IMR-90 (cell line): Measurements from ENCODE around the gene EDARADD. TPM values are rescaled to one million over a fixed set of nuclear protein-coding genes. Genes with fewer than 3 reads are reported as not detected.

ENCODE experiments used
- ATAC-seq: fragments of 200-7000 bp; cut with Tn5 transposase; 2 replicates; pipeline ENCODE4 v1.9.1; 2020; ENCODE audit warnings: low read depth, mild to moderate bottlenecking, moderate library complexity
- BruUV-seq: library from RNA; stranded (reverse); fragments of 400-500 nt; replicated peaks from 2 replicates; lab custom pipeline; 2021; lab: Mats Ljungman, UMichigan
- CTCF ChIA-PET: fragments of 300-600 bp; formaldehyde crosslinking; extraction: SDS; loops from one replicate; lab custom pipeline; 2021; ENCODE audit warnings: antibody characterized with exemption; lab: Yijun Ruan, JAX
- POLR2A ChIA-PET: fragments of 300-600 bp; sonication (Branson Sonifier 250); formaldehyde crosslinking; loops from one replicate; lab custom pipeline; 2022; ENCODE audit warnings: antibody characterized with exemption; ENCODE audit not compliant: unreplicated experiment; lab: Charles Lee
- DNase-seq: peaks from one replicate; pipeline ENCODE4 v3.0.0; 2013
- H2AFZ ChIP-seq: replicated peaks from 2 replicates; pipeline ENCODE3; 2013; ENCODE audit warnings: low read length, mild to moderate bottlenecking; ENCODE audit not compliant: poor library complexity
- H2AK5ac ChIP-seq: 2 replicates; pipeline ENCODE4 v1.6.1; 2013; ENCODE audit warnings: low read depth, low read length, inconsistent platforms
- H2AK9ac ChIP-seq: replicated peaks from 2 replicates; pipeline ENCODE3; 2013; ENCODE audit warnings: mild to moderate bottlenecking, low read depth, low read length, moderate library complexity; ENCODE audit not compliant: poor library complexity
- H2BK120ac ChIP-seq: 2 replicates; pipeline ENCODE4 v1.6.1; 2013; ENCODE audit warnings: low read depth, low read length, inconsistent platforms
- H2BK15ac ChIP-seq: 3 replicates; pipeline ENCODE4 v1.6.1; 2013; ENCODE audit warnings: low read depth, low read length, inconsistent platforms
- H2BK20ac ChIP-seq: 2 replicates; pipeline ENCODE4 v1.6.1; 2013; ENCODE audit warnings: low read depth, mild to moderate bottlenecking, inconsistent platforms, low read length, moderate library complexity
- H2BK5ac ChIP-seq: 2 replicates; pipeline ENCODE4 v1.6.1; 2013; ENCODE audit warnings: mild to moderate bottlenecking, low read depth, low read length, inconsistent platforms; ENCODE audit not compliant: poor library complexity, severe bottlenecking
- H3K14ac ChIP-seq: replicated peaks from 2 replicates; pipeline ENCODE4 v1.6.1; 2013; ENCODE audit warnings: low read depth, low read length, inconsistent platforms
- H3K18ac ChIP-seq: 2 replicates; pipeline ENCODE4 v1.6.1; 2013; ENCODE audit warnings: low read depth, low read length, control low read depth
- H3K23ac ChIP-seq: 2 replicates; pipeline ENCODE4 v1.6.1; 2013; ENCODE audit warnings: low read depth, low read length, inconsistent platforms
- H3K27ac ChIP-seq: 2 replicates; pipeline ENCODE4 v1.5.1; 2013; ENCODE audit warnings: mild to moderate bottlenecking, control low read depth, low read length; ENCODE audit not compliant: insufficient read depth
- H3K27me3 ChIP-seq: 2 replicates; pipeline ENCODE4 v1.6.1; 2013; ENCODE audit warnings: low read length; ENCODE audit not compliant: control insufficient read depth, insufficient read depth
- H3K36me3 ChIP-seq: 2 replicates; pipeline ENCODE4 v1.6.1; 2013; ENCODE audit warnings: low read length, mixed read lengths; ENCODE audit not compliant: control insufficient read depth, insufficient read depth
- H3K4ac ChIP-seq: 2 replicates; pipeline ENCODE4 v1.6.1; 2013; ENCODE audit warnings: low read depth, low read length, inconsistent platforms
- H3K4me1 ChIP-seq: 2 replicates; pipeline ENCODE4 v1.6.1; 2013; ENCODE audit warnings: low read length, mixed read lengths; ENCODE audit not compliant: control insufficient read depth, insufficient read depth
- H3K4me2 ChIP-seq: 2 replicates; pipeline ENCODE4 v1.6.1; 2013; ENCODE audit warnings: low read depth, mild to moderate bottlenecking, control low read depth, low read length, moderate library complexity
- H3K4me3 ChIP-seq: 2 replicates; pipeline ENCODE4 v1.5.1; 2013; ENCODE audit warnings: low read depth, mild to moderate bottlenecking, control low read depth, low read length, moderate library complexity; ENCODE audit not compliant: insufficient read depth
- H3K56ac ChIP-seq: 2 replicates; pipeline ENCODE4 v1.6.1; 2013; ENCODE audit warnings: low read length, inconsistent platforms; ENCODE audit not compliant: insufficient read depth; ENCODE audit errors: extremely low read depth
- H3K79me1 ChIP-seq, 2 experiments: 2 replicates each; pipeline ENCODE4 v1.6.1; 2013; ENCODE audit warnings: low read length in 2 of 2, inconsistent platforms in 1 of 2, low read depth in 1 of 2
- H3K9ac ChIP-seq: 2 replicates; pipeline ENCODE4 v1.6.1; 2013; ENCODE audit warnings: low read depth, low read length, control low read depth
- H3K9me1 ChIP-seq: 2 replicates; pipeline ENCODE4 v1.6.1; 2013; ENCODE audit warnings: low read length, inconsistent platforms; ENCODE audit not compliant: insufficient read depth
- H3K9me3 ChIP-seq: 2 replicates; pipeline ENCODE4 v1.6.1; 2013; ENCODE audit warnings: low read length; ENCODE audit not compliant: control insufficient read depth, insufficient read depth
- H4K20me1 ChIP-seq: 2 replicates; pipeline ENCODE4 v1.6.1; 2013; ENCODE audit warnings: low read length, inconsistent platforms; ENCODE audit not compliant: insufficient read depth
- H4K5ac ChIP-seq: 2 replicates; pipeline ENCODE4 v1.6.1; 2013; ENCODE audit warnings: mild to moderate bottlenecking, low read depth, low read length, control low read depth
- H4K8ac ChIP-seq, 2 experiments: 2 replicates each; pipeline ENCODE4 v1.6.1; 2013; ENCODE audit warnings: low read depth in 2 of 2, low read length in 2 of 2, control low read depth in 1 of 2, inconsistent platforms in 1 of 2
- H4K91ac ChIP-seq: 2 replicates; pipeline ENCODE4 v1.6.1; 2013; ENCODE audit warnings: low read depth, low read length, inconsistent platforms; ENCODE audit not compliant: insufficient read depth
- CHD1 ChIP-seq: IDR thresholded peaks from 2 replicates; pipeline ENCODE4 v1.6.1; 2012; ENCODE audit warnings: low read depth, low read length, improper control_type of control experiment
- FOS ChIP-seq: fragments of 150-350 bp; IDR thresholded peaks from 2 replicates; pipeline ENCODE4 v1.6.1; 2016; ENCODE audit warnings: low read depth, low read length
- MAZ ChIP-seq: IDR thresholded peaks from 2 replicates; pipeline ENCODE4 v1.6.1; 2012; ENCODE audit warnings: low read depth, mild to moderate bottlenecking, low read length, improper control_type of control experiment, moderate library complexity, borderline replicate concordance
- MXI1 ChIP-seq: IDR thresholded peaks from 2 replicates; pipeline ENCODE4 v1.6.1; 2012; ENCODE audit warnings: low read depth, mild to moderate bottlenecking, low read length, moderate library complexity, borderline replicate concordance
- POLR2A ChIP-seq: IDR thresholded peaks from 2 replicates; pipeline ENCODE4 v1.6.1; 2012; ENCODE audit warnings: mild to moderate bottlenecking, low read depth, low read length
- RCOR1 ChIP-seq: IDR thresholded peaks from 2 replicates; pipeline ENCODE4 v1.6.1; 2012; ENCODE audit warnings: mild to moderate bottlenecking, low read length, improper control_type of control experiment; ENCODE audit not compliant: insufficient replicate concordance
- WGBS, 2 experiments: methylation state at CpG; one replicate each; pipeline versions ENCODE4 v1.1.5 to v1.1.7; 2013; ENCODE audit warnings: missing lambda C conversion rate in 2 of 2; ENCODE audit not compliant: insufficient read length in 1 of 2; ENCODE audit errors: extremely low coverage in 2 of 2; 5-methylcytosine and 5-hydroxymethylcytosine counted together
- dilution Hi-C: fragments of 300-500 bp; cut with HindIII; formaldehyde crosslinking; loops from one replicate; pipeline ENCODE4 v1.14.3; 2018; ENCODE audit warnings: low sequenced_read_pairs; ENCODE audit not compliant: unreplicated experiment
- in situ Hi-C: fragments of 300-500 bp; cut with MboI; formaldehyde crosslinking; loops from 3 replicates; pipeline ENCODE4 v1.14.3; 2019; ENCODE audit warnings: low sequenced_read_pairs, inconsistent platforms, mixed read lengths
- intact Hi-C: fragments of 100-400 bp; cut with micrococcal nuclease; formaldehyde crosslinking; loops from 2 replicates; pipeline ENCODE4 v1.10.0; 2022
- polyA plus RNA-seq, 3 experiments: library from polyadenylated mRNA; depleted of rRNA; stranded (reverse); fragments of >200 nt; gene quantifications; 2 replicates each; pipeline ENCODE4 v1.2.3, GENCODE V29; 2012; ENCODE audit warnings: low replicate concordance in 1 of 3
- total RNA-seq: library from RNA; depleted of rRNA; stranded (reverse); fragments of >200 nt; gene quantifications from 2 replicates; pipeline ENCODE4 v1.2.3, GENCODE V29; 2012

The EDARADD gene
- total and polyA plus RNA-seq, 2 of the 4 experiments (the other 2 are of a cell fraction) = not detected

DNA sequence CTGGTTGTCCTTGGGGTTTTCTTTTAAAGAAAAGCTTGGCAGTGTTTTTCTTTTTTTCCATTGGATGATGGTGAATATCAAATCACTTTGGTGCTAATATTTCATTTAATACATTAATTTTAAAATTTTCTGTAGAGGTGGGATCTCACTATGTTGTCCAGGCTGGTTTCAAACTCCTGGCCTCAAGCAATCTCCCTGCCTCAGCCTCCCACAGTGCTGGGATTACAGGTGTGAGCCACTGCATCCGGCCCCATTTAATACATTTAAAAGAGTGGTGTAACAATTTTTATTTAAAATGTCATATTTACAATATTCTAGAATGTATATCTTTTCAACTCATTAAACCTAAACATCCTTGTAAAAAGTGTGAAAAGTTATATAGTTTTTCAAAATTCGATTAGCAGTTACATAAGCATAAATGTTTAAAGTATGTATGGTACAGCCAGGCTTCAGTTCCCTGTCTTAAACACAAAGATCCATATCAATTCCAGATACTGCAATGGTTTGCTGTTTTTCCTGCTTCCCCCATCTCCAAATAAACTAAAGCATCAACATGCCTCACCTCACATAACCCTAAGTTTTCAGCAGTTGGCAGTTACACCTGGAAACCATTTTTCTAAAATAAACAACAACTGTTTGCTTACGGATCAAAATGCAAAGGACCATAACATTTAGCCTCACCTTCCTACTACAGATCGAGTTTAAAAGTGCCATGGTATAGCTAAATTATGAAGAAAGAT, 120.8 kb downstream of the EDARADD start:
- intact Hi-C loops = no loop called here
- Histone ChIP-seq H3K4me3 (no peak overlapping the region), H2BK120ac (no peak overlapping the region), H4K5ac (no peak overlapping the region), H3K27me3 (no peaks in the 10 kb centered on the region), H3K9me1 (no peaks in the 10 kb centered on the region), H3K79me1 (no peaks in the 10 kb centered on the region), H4K8ac (no peak overlapping the region), H2AFZ (no peak overlapping the region), H4K20me1 (no peaks in the 10 kb centered on the region), H2BK5ac (no peak overlapping the region), H3K36me3 (no peaks in the 10 kb centered on the region), H3K23ac (no peak overlapping the region), H3K27ac (no peak overlapping the region), H3K4me2 (no peak overlapping the region), H2AK9ac (no peak overlapping the region), H2BK15ac (no peak overlapping the region), H3K18ac (no peak overlapping the region), H2AK5ac (no peak overlapping the region), H3K9ac (no peak overlapping the region), H3K56ac (no peak overlapping the region), H4K91ac (no peak overlapping the region), H3K4me1 (peaks cover 7% of the 10 kb centered on the region; the same call in 1 of the 2 replicates), H3K14ac (no peak overlapping the region), H3K9me3 (no peaks in the 10 kb centered on the region), H2BK20ac (no peak overlapping the region), H3K4ac (no peak overlapping the region)
- dilution Hi-C loops = no loop called here
- BruUV-seq = no TSS peak
- TF ChIP-seq MXI1 (no peak), FOS (no peak), POLR2A (no peak), MAZ (no peak), RCOR1 (no peak), CHD1 (no peak)
- CTCF ChIA-PET = no interaction called here
- ATAC-seq (no peak), DNase-seq (no peak)
- no CpG with 5 or more reads among the region's 4 CpGs for WGBS, 2 experiments
- in situ Hi-C loops = no loop called here
- POLR2A ChIA-PET = no interaction called here
